ENCODE measurements around the gene ETS2.

ETS2 gene

DNA sequence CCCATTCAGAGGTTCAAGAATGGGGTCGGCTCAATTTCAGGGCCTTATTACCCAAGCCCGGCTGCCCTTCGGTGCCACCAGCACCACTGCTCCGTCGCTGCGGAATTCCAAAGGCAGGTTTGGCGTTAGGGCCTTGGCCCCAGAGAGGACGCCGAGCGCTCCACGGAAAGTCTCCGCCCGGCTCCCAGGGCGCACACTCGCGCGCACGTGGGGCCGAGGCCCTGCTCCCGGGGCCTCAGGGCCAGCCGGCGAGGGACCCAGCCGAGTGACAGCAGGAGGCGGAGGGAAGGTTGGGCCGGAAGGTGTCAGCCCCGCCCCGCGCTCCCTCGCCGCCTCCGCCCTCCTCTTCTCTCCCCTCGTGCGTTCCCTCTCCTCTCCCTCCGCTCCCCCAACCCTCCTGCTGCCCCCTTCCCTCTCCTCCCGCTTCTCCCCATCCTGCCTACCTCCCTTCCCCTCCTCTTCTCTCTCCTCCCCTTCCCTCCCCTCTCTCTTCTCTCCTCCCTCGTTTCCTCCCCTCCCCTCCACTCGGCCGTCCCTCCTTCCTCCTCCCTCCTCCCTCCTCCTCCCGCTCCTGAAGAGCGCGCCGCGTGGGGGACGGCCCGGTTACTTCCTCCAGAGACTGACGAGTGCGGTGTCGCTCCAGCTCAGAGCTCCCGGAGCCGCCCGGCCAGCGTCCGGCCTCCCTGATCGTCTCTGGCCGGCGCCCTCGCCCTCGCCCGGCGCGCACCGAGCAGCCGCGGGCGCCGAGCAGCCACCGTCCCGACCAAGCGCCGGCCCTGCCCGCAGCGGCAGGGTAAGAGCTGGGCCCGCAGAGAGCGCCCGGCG is at the start of gene ETS2:
ETS2 (plus strand) TSS at position 602 of the 825 bp plus-strand sequence. CDS start 4,106 bp downstream, outside the sequence.
- DNase-seq = peak; percentile 96

DNA sequence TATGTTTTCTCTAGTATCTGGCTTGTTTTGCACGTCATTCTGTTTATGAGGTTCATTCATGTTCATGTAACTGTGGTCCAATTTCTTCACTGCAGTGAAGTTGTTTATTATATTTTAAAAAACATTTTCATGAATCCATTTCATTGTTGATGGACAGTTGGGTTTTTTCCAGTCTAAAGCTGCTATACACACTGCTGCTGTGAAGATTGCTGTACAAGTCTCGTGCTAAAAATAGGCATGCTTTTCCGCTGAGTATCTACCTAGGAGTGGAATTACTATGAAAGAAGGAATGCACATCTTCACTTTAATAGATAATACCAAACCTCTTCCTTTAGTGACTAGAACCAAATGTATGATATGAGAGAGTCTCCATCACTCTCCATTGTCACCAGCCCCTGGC is 49.0 kb upstream of the ETS2 start:
- no peak for DNase-seq

- peak; percentile 32 for DNase-seq
Measured at GRCh38 chr21:38758501-38759214, 47.1 kb upstream of the ETS2 start.

GRCh38 chr21:38759413-38759812 is 46.3 kb upstream of the ETS2 start:
- DNase-seq = no peak

- DNase-seq = no peak
Measured at GRCh38 chr21:38760017-38760761, 45.5 kb upstream of the ETS2 start.

- no peak for DNase-seq
Measured at GRCh38 chr21:38760762-38761155, 45.0 kb upstream of the ETS2 start.

- no peak for DNase-seq
Measured at GRCh38 chr21:38761531-38761930, 44.2 kb upstream of the ETS2 start.

GRCh38 chr21:38765056-38765455 is 40.7 kb upstream of the ETS2 start:
- peak; percentile 26 for DNase-seq

- peak; percentile 92 for DNase-seq
Measured at GRCh38 chr21:38766987-38767722, 38.6 kb upstream of the ETS2 start.

DNA sequence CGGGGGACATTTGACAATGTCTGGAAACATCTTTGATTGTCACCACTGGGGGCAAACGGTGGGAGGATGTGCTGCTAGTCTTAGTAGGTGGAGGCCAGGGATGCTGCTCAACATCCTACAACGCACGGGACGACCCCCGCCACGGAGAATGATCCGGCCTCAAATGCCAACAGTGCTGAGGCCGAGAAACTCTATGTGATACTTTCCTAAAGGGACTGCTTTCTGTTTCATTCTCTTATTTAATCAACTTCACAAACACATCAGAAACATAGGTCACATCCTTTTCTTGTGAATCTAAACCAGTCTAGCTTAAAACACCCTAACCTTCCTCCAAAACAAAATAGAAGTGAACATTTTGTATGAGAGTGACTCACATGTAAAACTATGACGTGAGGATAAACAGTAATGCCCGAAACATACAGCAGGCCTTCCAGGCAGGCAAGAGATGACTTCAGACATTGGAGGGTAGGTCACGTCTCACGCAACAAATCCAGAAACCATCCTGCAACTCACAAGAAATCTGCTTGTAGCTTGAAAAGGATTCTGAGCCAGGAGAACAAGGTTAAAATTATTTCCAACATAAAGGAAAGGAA is 37.2 kb upstream of the ETS2 start:
- DNase-seq = peak; percentile 15

- no peak for DNase-seq
Measured at GRCh38 chr21:38769191-38769780, 36.4 kb upstream of the ETS2 start.

GRCh38 chr21:38770660-38771059 is 35.1 kb upstream of the ETS2 start:
- DNase-seq = no peak

DNA sequence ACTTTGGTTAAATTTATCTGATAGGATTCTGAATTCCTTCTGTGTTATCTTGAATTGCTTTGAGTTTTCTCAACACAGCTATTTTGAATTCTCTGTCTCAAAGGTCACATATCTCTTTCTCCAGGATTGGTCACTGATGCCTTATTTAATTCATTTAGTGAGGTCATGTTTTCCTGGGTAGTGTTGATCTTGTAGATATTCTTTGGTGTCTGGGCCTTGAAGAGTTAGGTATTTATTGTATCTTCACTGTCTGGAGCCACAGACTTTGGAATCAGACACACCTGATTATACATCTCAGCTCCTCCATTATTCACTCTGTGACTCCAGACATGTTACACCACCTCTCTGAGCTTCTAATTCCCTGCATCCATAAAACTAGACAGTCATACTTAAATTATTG is 34.2 kb upstream of the ETS2 start:
- no peak for DNase-seq

DNA sequence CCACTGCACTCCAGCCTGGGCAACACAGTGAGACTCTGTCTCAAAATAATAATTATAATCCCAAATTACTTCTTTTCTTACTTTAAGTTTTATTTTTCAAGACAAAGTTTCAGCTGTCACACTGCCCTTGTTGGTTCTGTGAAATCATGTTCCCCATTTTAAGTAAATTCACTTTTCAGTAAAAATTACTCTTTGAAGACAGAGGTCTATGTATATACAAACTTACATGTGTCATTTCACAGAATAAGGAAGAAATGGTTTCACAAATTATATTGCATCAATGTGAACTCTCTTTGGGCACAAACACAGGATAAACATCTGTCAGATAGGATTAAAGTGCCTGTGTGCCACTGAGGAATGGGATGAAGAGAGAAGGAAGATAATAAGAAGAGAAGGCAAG is 33.1 kb upstream of the ETS2 start:
- DNase-seq = peak; percentile 79

DNA sequence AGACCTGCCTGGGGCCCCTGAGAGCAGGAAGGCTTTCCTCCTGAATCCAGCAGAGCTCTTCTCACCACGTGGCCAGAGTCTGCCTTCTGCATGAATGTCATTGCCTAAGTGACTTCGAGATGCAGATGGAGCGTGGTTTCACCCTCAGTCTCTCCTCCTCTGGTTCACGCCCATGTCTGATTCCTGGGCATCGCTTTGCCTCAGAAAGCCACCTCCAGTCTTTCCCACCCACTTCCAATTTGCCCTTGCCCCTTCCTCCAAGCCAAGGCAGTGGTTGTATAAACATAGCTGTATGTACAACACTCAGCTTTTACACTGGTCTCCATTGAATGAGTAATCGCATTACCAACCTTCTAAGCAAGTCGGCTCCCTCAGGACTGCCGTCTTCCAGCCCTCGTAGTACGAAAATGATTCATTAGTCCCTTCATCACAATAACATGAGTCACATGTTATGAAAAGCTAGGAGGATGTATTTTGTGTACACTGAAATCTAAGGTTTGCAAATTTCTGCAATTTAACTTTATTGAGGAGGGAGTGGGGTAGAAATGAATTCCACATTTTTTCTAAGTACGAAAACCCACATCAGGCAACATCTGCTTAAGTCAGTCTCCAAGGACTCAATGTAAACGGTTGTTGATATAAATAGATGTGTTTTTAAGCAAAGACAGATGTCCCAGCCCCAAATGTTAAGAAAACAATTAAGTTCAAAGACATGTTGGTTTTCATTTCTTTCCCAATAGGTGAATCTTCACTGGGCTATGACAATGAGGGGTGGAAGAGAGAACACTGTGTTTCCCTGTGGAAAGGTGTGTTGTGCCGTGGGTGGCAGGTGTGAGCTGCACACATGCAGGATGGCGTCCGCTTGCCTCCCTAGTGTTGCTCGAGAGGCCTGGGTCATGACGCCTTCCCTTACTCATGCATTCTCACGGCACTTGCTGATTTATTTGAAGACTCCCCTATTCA is 32.3 kb upstream of the ETS2 start:
- DNase-seq = peak; percentile 81

- no peak for DNase-seq
Measured at GRCh38 chr21:38774152-38774551, 31.6 kb upstream of the ETS2 start.

- DNase-seq = no peak
Measured at GRCh38 chr21:38774586-38775285, 31.0 kb upstream of the ETS2 start.

DNA sequence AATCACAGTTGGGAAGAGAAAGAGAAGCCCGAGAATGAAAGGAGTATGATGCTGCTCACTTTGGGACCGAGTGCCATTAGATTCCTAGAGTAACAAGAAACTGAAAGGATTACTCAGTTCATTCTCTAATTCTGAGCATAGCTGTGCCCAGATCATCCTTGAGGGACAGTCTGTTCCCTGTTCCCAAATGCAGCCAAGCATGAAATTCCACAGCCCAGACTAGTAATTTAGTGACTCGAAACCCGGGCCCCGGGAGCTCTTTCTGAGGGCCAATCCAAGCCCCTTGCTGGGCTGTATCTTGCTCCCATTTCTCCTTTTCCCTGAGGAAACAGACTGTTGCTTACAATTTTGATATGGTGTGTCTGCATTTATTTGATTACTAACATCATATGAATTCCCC is 30.0 kb upstream of the ETS2 start:
- no peak for DNase-seq

DNA sequence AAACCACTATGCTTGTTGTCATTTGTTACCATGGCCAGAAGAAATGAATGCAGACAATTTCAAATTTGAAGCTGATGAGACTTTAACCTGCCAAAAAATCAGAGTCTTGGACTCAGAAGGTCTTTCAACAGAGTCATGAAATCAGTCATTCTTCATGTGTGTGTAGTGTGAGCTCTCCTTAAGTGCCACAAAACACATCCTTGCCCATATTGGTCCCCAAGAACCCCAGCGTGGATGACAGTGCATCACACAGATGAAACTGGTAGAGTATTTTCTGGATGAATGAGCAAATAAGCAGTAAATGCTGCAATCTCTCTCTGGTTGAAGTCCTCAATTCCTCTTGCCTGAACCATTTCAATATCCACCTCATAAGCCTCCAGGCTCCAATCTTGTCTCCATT is 28.7 kb upstream of the ETS2 start:
- peak; percentile 23 for DNase-seq

DNA sequence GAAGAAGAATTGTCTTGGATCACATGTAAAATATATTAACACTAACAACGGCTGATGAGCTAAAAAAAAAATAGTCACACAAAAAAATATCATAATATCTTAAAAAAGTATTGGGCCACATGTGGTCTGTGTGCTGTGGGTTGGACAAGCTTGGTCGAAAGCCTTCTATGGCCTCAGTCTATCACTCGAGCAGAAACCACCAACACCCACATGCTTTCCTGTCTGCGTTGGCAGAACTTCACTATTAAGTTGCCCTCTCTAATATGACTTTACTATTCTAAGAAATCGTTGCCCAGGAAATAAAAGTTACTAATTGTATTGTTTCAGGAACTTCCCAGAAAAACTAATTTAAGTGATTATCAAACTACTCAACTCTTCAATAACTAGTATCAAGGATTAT is 28.2 kb upstream of the ETS2 start:
- DNase-seq = peak; percentile 69

Measured in inflammatory macrophage treated with lipopolysaccharide for 4 hours (primary cell).